ENCODE data around the gene TGM5. TPM values are rescaled to one million over a fixed set of nuclear protein-coding genes. Genes with fewer than 3 reads are reported as not detected.

Gene TGM5
- total RNA-seq, 1 experiment from 2014 or later = not detected

DNA sequence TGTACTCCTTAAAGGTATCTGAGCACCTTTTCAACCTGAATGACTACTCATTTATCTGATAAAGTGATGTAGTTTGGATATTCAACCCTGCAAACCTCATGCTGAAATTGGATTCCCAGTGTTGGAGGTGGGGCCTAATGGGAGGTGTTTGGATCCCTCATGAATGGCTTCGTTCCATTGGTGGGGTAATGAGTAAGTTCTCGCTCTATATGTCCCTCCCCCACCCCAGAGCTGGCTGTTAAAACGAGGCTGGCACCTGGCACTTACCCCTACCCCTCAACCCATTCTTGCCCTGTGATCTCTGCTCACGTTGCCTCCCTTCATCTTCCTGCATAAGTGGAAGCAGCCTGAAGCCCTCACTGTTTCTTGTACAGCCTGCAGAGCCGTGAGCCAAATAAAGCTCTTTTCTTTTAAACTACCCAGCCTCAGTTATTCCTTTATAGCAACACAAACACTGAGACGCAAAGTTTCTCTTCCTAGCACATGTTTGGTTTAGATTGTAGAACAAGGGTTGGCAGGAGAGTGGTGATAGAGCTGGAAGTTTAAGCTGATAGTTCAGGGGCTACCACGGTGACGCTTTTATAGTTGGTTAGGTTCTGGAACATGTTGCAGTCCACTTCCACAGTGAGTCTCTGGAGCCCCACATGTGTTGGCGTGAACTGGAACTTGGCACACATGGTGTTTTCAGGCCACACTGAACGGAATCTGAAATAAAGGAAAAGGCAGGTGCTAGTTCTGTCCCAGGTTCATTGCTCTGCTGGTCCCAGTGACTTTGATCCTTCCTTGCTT is 69.8 kb downstream of the TGM5 start:
- Mint-ChIP-seq H3K4me1 (no peaks in the 10 kb centered on the region), H3K27me3 (ENCODE audit: low read depth) (peaks cover 7% of the 10 kb centered on the region), H3K36me3 (peaks cover 20% of the 10 kb centered on the region), H3K4me3 (no peak overlapping the region), H3K27ac (no peak overlapping the region), H3K9me3 (peaks cover 26% of the 10 kb centered on the region)
- no peak for ATAC-seq
- TF ChIP-seq NFE2L1 (CRISPR knock-in tag; IDR thresholded peaks at IDR 0.05) (no peak), PRRX2 (CRISPR knock-in tag; IDR thresholded peaks at IDR 0.05) (no peak)
- TF ChIP-seq, protein P1, sequence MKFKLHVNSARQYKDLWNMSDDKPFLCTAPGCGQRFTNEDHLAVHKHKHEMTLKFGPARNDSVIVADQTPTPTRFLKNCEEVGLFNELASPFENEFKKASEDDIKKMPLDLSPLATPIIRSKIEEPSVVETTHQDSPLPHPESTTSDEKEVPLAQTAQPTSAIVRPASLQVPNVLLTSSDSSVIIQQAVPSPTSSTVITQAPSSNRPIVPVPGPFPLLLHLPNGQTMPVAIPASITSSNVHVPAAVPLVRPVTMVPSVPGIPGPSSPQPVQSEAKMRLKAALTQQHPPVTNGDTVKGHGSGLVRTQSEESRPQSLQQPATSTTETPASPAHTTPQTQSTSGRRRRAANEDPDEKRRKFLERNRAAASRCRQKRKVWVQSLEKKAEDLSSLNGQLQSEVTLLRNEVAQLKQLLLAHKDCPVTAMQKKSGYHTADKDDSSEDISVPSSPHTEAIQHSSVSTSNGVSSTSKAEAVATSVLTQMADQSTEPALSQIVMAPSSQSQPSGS (CRISPR knock-in tag; IDR thresholded peaks at IDR 0.05; ENCODE audit: borderline replicate concordance, low read depth) = no peak
- TF ChIP-seq, protein P2, sequence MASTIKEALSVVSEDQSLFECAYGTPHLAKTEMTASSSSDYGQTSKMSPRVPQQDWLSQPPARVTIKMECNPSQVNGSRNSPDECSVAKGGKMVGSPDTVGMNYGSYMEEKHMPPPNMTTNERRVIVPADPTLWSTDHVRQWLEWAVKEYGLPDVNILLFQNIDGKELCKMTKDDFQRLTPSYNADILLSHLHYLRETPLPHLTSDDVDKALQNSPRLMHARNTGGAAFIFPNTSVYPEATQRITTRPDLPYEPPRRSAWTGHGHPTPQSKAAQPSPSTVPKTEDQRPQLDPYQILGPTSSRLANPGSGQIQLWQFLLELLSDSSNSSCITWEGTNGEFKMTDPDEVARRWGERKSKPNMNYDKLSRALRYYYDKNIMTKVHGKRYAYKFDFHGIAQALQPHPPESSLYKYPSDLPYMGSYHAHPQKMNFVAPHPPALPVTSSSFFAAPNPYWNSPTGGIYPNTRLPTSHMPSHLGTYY (CRISPR knock-in tag; IDR thresholded peaks at IDR 0.05) = no peak
- TF ChIP-seq, protein P3, sequence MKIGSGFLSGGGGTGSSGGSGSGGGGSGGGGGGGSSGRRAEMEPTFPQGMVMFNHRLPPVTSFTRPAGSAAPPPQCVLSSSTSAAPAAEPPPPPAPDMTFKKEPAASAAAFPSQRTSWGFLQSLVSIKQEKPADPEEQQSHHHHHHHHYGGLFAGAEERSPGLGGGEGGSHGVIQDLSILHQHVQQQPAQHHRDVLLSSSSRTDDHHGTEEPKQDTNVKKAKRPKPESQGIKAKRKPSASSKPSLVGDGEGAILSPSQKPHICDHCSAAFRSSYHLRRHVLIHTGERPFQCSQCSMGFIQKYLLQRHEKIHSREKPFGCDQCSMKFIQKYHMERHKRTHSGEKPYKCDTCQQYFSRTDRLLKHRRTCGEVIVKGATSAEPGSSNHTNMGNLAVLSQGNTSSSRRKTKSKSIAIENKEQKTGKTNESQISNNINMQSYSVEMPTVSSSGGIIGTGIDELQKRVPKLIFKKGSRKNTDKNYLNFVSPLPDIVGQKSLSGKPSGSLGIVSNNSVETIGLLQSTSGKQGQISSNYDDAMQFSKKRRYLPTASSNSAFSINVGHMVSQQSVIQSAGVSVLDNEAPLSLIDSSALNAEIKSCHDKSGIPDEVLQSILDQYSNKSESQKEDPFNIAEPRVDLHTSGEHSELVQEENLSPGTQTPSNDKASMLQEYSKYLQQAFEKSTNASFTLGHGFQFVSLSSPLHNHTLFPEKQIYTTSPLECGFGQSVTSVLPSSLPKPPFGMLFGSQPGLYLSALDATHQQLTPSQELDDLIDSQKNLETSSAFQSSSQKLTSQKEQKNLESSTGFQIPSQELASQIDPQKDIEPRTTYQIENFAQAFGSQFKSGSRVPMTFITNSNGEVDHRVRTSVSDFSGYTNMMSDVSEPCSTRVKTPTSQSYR (CRISPR knock-in tag; IDR thresholded peaks at IDR 0.05) = no peak
- TF ChIP-seq, protein P4, sequence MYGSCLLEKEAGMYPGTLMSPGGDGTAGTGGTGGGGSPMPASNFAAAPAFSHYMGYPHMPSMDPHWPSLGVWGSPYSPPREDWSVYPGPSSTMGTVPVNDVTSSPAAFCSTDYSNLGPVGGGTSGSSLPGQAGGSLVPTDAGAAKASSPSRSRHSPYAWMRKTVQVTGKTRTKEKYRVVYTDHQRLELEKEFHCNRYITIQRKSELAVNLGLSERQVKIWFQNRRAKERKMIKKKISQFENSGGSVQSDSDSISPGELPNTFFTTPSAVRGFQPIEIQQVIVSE (CRISPR knock-in tag; IDR thresholded peaks at IDR 0.05; ENCODE audit: borderline replicate concordance) = no peak
- ChIA-PET POLR2A (no interaction called here), CTCF (interaction anchor here (0.6 to 1.1 kb wide), 3 partner anchors 11 to 22 kb away, joined by 3 to 4 read pairs (median 3); no protein-coding TSS in a partner anchor)
- no peak for DNase-seq (ENCODE audit: low spot score)

DNA sequence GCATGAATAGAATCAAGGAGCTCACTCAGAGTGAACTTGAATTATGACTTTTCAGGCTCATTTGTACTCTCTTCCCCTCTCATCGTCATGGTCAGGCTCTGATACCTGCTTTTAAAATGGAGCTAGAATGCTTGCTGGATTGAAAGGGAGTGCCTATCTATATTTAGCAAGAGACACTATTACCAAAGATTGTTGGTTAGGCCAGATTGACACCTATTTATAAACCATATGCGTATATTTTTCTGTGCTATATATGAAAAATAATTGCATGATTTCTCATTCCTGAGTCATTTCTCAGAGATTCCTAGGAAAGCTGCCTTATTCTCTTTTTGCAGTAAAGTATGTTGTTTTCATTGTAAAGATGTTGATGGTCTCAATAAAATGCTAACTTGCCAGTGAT is 71.9 kb downstream of the TGM5 start:
- ATAC-seq = no peak
- Mint-ChIP-seq H3K4me3 (no peak overlapping the region), H3K4me1 (no peaks in the 10 kb centered on the region), H3K36me3 (peaks cover 31% of the 10 kb centered on the region), H3K27ac (no peak overlapping the region), H3K9me3 (peaks cover 22% of the 10 kb centered on the region), H3K27me3 (ENCODE audit: low read depth) (peaks cover 7% of the 10 kb centered on the region)
- no peak for TF ChIP-seq ZNF219 (CRISPR knock-in tag; IDR thresholded peaks at IDR 0.05; ENCODE audit: borderline replicate concordance)
- TF ChIP-seq, protein P5, sequence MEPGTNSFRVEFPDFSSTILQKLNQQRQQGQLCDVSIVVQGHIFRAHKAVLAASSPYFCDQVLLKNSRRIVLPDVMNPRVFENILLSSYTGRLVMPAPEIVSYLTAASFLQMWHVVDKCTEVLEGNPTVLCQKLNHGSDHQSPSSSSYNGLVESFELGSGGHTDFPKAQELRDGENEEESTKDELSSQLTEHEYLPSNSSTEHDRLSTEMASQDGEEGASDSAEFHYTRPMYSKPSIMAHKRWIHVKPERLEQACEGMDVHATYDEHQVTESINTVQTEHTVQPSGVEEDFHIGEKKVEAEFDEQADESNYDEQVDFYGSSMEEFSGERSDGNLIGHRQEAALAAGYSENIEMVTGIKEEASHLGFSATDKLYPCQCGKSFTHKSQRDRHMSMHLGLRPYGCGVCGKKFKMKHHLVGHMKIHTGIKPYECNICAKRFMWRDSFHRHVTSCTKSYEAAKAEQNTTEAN (CRISPR knock-in tag; IDR thresholded peaks at IDR 0.05) = no peak
- TF ChIP-seq GRHL2 (CRISPR knock-in tag; IDR thresholded peaks at IDR 0.05; ENCODE audit: insufficient replicate concordance, severe bottlenecking) = no peak
- TF ChIP-seq, protein P2 (CRISPR knock-in tag; IDR thresholded peaks at IDR 0.05) = no peak
- TF ChIP-seq PRRX2 (CRISPR knock-in tag; IDR thresholded peaks at IDR 0.05) = no peak
- TF ChIP-seq NFATC4 (CRISPR knock-in tag; IDR thresholded peaks at IDR 0.05) = no peak
- TF ChIP-seq, protein P6, sequence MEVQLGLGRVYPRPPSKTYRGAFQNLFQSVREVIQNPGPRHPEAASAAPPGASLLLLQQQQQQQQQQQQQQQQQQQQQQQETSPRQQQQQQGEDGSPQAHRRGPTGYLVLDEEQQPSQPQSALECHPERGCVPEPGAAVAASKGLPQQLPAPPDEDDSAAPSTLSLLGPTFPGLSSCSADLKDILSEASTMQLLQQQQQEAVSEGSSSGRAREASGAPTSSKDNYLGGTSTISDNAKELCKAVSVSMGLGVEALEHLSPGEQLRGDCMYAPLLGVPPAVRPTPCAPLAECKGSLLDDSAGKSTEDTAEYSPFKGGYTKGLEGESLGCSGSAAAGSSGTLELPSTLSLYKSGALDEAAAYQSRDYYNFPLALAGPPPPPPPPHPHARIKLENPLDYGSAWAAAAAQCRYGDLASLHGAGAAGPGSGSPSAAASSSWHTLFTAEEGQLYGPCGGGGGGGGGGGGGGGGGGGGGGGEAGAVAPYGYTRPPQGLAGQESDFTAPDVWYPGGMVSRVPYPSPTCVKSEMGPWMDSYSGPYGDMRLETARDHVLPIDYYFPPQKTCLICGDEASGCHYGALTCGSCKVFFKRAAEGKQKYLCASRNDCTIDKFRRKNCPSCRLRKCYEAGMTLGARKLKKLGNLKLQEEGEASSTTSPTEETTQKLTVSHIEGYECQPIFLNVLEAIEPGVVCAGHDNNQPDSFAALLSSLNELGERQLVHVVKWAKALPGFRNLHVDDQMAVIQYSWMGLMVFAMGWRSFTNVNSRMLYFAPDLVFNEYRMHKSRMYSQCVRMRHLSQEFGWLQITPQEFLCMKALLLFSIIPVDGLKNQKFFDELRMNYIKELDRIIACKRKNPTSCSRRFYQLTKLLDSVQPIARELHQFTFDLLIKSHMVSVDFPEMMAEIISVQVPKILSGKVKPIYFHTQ (CRISPR knock-in tag; IDR thresholded peaks at IDR 0.05) = no peak
- TF ChIP-seq TCF7 (CRISPR knock-in tag; IDR thresholded peaks at IDR 0.05; ENCODE audit: low read depth) = no peak
- TF ChIP-seq NR1H2 (CRISPR knock-in tag; IDR thresholded peaks at IDR 0.05) = no peak
- TF ChIP-seq SMAD3 (CRISPR knock-in tag; IDR thresholded peaks at IDR 0.05; ENCODE audit: borderline replicate concordance) = no peak
- TF ChIP-seq FOXP1 (CRISPR knock-in tag; IDR thresholded peaks at IDR 0.05; ENCODE audit: borderline replicate concordance) = no peak
- CTCF ChIA-PET = interaction anchor here (1.2 to 4.1 kb wide), 5 partner anchors 9 to 87 kb away, joined by 3 to 26 read pairs (median 4); partner anchors contain the start of gene CCNDBP1
- POLR2A ChIA-PET = interaction anchor here (0.7 kb wide), 1 partner anchor 550 kb away, joined by 5 read pairs; no protein-coding TSS in a partner anchor
- no peak for DNase-seq (ENCODE audit: low spot score)

Data from WTC11 (cell line).